Thoracic aorta (tissue), 2 donors: ENCODE results near the gene XPC. TPM values are rescaled to one million over a fixed set of nuclear protein-coding genes. Genes with fewer than 3 reads are reported as not detected.
A peak's percentile ranks its signal among the peaks of the same experiment; 100 is the strongest.

ENCODE experiments used
- ATAC-seq: fragments of 150-250 bp; one replicate; pipeline ENCODE4 v1.8.0; 2017; ENCODE audit warnings: low read depth; ENCODE audit not compliant: insufficient number of reproducible peaks, low FRiP score
- DNase-seq: peaks from one replicate; pipeline ENCODE4 v3.0.0-alpha.2; 2020; ENCODE audit warnings: low spot score
- H3K27ac ChIP-seq, 2 donors: fragments of 200-600 bp; sonication (generic); 1 replicate in 1 of 2; 2 replicates in 1 of 2; pipeline ENCODE4 v1.5.1; 2016; ENCODE audit warnings: mild to moderate bottlenecking in 2 of 2, moderate library complexity in 2 of 2
- H3K27me3 ChIP-seq: fragments of 200-600 bp; sonication (generic); replicated peaks from 2 replicates; pipeline ENCODE4 v1.6.0; 2016; ENCODE audit warnings: mild to moderate bottlenecking; ENCODE audit not compliant: insufficient read depth
- H3K36me3 ChIP-seq: fragments of 200-600 bp; sonication (generic); one replicate; pipeline ENCODE4 v1.5.1; 2016
- H3K4me1 ChIP-seq, 2 donors: fragments of 200-600 bp; sonication (generic); 1 replicate in 1 of 2; 2 replicates in 1 of 2; pipeline versions ENCODE4 v1.5.1 to v1.6.0; 2016; ENCODE audit warnings: low read depth in 2 of 2, mild to moderate bottlenecking in 1 of 2; ENCODE audit not compliant: control insufficient read depth in 1 of 2
- H3K4me3 ChIP-seq: fragments of 200-600 bp; sonication (generic); 2 replicates; pipeline ENCODE4 v1.5.1; 2016; ENCODE audit warnings: mild to moderate bottlenecking
- H3K9me3 ChIP-seq: fragments of 200-600 bp; sonication (generic); 2 replicates; pipeline ENCODE4 v1.5.1; 2016
- CTCF ChIP-seq: fragments of 200-600 bp; sonication (generic); IDR thresholded peaks from one replicate; pipeline ENCODE4 v1.5.1; 2019; ENCODE audit warnings: antibody characterized with exemption
- total RNA-seq, 2 donors: library from RNA; depleted of rRNA; stranded (reverse); fragments of >200 nt; gene quantifications; one replicate each; pipeline versions ENCODE4 v1.1.0 to v1.2.3, GENCODE V29; 2016

XPC gene
- total RNA-seq, 2 donors from 2014 or later = 49.2 to 57.1 TPM

GRCh38 chr3:14142567-14143270 is 35.7 kb downstream of the XPC start:
- ATAC-seq = no peak
- Histone ChIP-seq H3K4me1 (peaks cover 48 to 88% of the 10 kb centered on the region in 2 donors), H3K9me3 (no peaks in the 10 kb centered on the region), H3K36me3 (peaks cover 24% of the 10 kb centered on the region), H3K27me3 (no peaks in the 10 kb centered on the region), H3K27ac (peak overlapping the region; percentile 94 to 98), H3K4me3 (no peak overlapping the region)
- no peak for DNase-seq
- no peak for TF ChIP-seq CTCF

- no peak for TF ChIP-seq CTCF
- H3K4me1 ChIP-seq = peaks cover 53 to 91% of the 10 kb centered on the region in 2 donors
- H3K36me3 ChIP-seq = peaks cover 24% of the 10 kb centered on the region
- no peaks in the 10 kb centered on the region for H3K9me3 ChIP-seq
- H3K4me3 ChIP-seq = no peak overlapping the region
- peak overlapping the region; percentile 94 to 98 for H3K27ac ChIP-seq
- ATAC-seq (no peak), DNase-seq (no peak)
- H3K27me3 ChIP-seq = no peaks in the 10 kb centered on the region
These were observed 36.6 kb downstream of the XPC start for GRCh38 chr3:14141602-14142341.

GRCh38 chr3:14141144-14141543 is 37.3 kb downstream of the XPC start:
- Histone ChIP-seq H3K9me3 (no peaks in the 10 kb centered on the region), H3K27ac (peak overlapping the region; percentile 94 to 98), H3K4me1 (peaks cover 48 to 91% of the 10 kb centered on the region in 2 donors), H3K27me3 (no peaks in the 10 kb centered on the region), H3K36me3 (peaks cover 26% of the 10 kb centered on the region), H3K4me3 (no peak overlapping the region)
- no peak for DNase-seq
- ATAC-seq = no peak
- no peak for TF ChIP-seq CTCF

- no peak for TF ChIP-seq CTCF
- ATAC-seq (no peak), DNase-seq (no peak)
- Histone ChIP-seq H3K4me1 (peaks cover 44 to 89% of the 10 kb centered on the region in 2 donors), H3K4me3 (no peak overlapping the region), H3K27me3 (no peaks in the 10 kb centered on the region), H3K36me3 (peaks cover 31% of the 10 kb centered on the region), H3K9me3 (no peaks in the 10 kb centered on the region), H3K27ac (peak overlapping the region; percentile 94 to 98)
These were observed 37.7 kb downstream of the XPC start for GRCh38 chr3:14140668-14141067.

- H3K9me3 ChIP-seq = no peaks in the 10 kb centered on the region
- H3K4me1 ChIP-seq = peaks cover 35 to 80% of the 10 kb centered on the region in 2 donors
- ATAC-seq (no peak), DNase-seq (no peak)
- H3K4me3 ChIP-seq = no peak overlapping the region
- peak overlapping the region; percentile 94 to 98 for H3K27ac ChIP-seq
- no peaks in the 10 kb centered on the region for H3K27me3 ChIP-seq
- TF ChIP-seq CTCF = no peak
- H3K36me3 ChIP-seq = peaks cover 40% of the 10 kb centered on the region
These were observed 38.6 kb downstream of the XPC start for GRCh38 chr3:14139771-14140170.
